GM21825 (cell line): Measurements from ENCODE around the gene NYNRIN.
"Not testable (repeated sequence)": the region's sequence is repeated elsewhere in the genome, so short reads cannot be mapped to it uniquely, and the experiment has no call there.

Source experiments
- ATAC-seq: cut with Tn5 transposase; IDR thresholded peaks from one replicate; pipeline ENCODE4 v1.9.1; 2021; ENCODE audit warnings: mild to moderate bottlenecking, moderate library complexity; ENCODE audit not compliant: unreplicated experiment

NYNRIN gene

GRCh38 chr14:24369907-24370687 is 28.7 kb upstream of the NYNRIN start:
- no peak for ATAC-seq

GRCh38 chr14:24370748-24371147 is 28.1 kb upstream of the NYNRIN start:
- ATAC-seq = no peak

DNA sequence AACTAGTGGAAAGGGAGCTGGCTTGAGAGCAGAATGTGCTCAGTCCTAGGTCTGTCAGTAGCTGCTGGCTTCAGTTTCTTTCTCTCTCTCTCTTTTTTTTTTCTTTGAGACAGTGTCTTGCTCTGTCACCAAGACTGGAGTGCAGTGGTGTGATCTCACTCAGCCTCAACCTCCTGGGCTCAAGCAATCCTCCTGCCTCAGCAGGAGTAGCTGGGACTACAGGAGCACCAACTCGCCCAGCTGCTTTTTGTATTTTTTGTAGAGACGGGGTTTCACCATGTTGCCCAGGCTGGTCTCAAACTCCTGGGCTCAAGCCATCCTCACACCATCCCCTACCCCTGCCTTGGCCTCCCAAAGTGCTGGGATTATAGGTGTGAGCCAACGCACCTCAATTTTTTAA is 27.2 kb upstream of the NYNRIN start:
- not testable (repeated sequence) for ATAC-seq

- ATAC-seq = no peak
Observed at GRCh38 chr14:24372701-24373416, 25.9 kb upstream of the NYNRIN start.

GRCh38 chr14:24376448-24377070 is 22.2 kb upstream of the NYNRIN start:
- no peak for ATAC-seq

GRCh38 chr14:24377126-24377525 is 21.7 kb upstream of the NYNRIN start:
- ATAC-seq = no peak

DNA sequence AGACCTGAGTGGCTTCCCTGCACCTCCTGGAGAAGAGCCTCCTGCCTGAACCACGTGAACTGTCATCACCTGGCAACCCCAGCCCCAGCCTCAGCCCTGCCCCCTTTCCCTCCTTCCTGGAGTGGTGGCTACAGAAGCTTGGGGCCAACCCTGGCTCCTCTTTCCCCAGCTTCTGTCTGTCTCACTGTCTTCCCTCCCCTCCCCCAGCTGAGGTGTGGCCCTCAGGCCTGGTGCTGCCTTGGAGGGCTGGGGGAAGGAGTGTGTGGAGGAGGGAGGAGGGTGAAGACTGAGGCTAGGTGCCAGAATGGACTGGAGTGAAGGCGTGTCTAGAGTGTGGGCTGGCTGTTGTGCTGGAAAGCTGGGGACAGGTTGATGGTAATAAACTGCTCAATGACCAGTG is 21.1 kb upstream of the NYNRIN start:
- ATAC-seq = no peak

DNA sequence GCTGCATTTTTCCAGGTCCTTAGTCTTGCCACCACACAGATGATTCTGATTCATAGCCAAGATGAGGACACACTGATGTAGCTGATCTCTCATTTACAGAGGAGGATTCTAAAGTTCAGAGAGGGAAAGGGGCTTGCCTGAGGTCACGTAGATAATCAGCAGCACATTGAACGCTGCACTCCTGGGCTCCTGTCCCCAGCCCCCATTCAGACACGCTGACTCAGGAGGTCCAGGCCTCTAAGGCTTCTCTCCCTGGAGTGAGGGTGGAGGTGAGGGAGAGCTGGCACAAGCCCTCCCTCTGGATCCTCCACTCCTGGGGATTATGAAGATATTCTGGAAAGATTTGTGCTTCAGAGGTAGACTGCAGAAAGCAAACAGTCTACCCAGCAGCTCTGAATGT is 20.5 kb upstream of the NYNRIN start:
- ATAC-seq = no peak

DNA sequence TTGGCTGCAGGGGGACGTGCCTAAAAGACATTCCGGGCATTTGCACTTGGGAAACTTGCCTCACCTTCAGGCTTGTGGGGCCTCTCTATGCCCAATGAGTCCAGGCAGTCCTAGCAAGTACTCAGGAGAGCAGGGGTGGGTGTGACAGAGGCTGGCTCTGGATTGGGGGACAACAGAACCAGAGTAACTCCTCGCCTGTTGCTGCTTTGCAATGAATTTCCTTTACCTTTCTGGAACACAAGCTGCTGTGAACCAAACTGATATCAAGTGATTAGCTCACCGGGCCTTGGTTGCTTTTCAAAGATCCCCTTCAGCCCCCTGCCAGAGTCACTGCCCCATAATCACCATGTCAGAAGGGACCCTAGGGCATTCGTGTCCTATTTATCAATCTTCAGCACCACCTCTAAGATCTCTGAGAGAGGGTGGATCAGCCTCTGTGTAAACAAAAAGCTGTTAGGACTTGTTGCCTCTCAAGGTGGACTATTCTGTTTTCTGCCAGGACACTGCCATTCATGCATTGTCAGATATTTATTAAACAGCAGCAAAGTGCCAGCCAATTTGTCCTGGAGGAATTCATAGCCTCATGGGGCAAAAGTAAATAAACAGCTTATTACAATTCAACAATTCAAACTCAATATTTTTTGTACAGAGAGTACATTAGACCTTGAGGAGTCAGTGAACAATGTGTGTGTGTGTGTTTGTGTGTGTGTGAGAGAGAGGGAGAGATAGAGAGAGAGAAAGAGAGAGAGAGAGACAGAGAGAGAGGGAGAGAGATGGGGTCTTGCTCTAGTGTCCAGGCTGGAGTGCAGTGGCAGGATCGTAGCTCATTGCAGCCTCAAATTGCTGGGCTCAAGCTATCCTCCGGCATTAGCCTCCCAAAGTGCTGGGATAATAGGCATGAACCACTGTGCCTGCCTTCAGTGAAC is 19.6 kb upstream of the NYNRIN start:
- no peak for ATAC-seq

- ATAC-seq = no peak
Observed at GRCh38 chr14:24379907-24380730, 18.7 kb upstream of the NYNRIN start.

GRCh38 chr14:24381363-24382063 is 17.3 kb upstream of the NYNRIN start:
- ATAC-seq = no peak

DNA sequence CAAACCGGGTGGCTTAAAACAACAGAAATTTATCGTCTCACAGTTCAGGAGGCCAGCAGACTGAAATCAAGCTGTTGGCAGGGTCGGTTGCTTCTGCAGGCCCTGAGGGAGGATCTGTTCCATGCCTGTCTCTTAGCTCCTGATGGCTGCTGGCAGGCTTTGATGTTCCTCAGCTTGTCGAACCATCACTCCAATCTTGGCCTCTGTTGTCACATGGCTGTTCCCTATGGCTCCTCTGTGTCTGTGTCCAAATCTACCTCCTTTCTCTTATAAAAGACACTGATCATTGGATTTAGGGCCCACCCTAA is 16.8 kb upstream of the NYNRIN start:
- no peak for ATAC-seq

GRCh38 chr14:24384169-24384568 is 14.6 kb upstream of the NYNRIN start:
- no peak for ATAC-seq

GRCh38 chr14:24385524-24385923 is 13.3 kb upstream of the NYNRIN start:
- no peak for ATAC-seq

GRCh38 chr14:24387009-24387345 is 11.8 kb upstream of the NYNRIN start:
- no peak for ATAC-seq

DNA sequence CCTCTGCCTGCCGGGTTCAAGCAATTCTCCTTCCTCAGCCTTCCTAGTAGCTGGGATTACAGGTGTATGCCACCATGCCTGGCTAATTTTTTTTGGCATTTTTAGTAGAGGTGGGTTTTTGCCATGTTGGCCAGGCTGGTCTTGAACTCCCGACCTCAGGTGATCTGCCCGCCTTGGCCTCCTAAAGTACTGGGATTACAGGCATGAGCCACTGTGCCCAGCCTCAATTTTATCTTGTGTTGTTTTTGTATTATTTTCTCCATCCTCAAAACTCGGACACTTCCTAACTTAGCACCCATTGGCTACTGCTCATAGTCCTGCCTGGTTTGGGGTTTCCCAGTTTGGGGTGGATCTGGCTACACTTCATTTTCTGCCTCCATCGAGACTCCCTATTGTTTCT is 11.2 kb upstream of the NYNRIN start:
- not testable (repeated sequence) for ATAC-seq

GRCh38 chr14:24388474-24389179 is 10.2 kb upstream of the NYNRIN start:
- no peak for ATAC-seq

GRCh38 chr14:24389226-24389848 is 9.5 kb upstream of the NYNRIN start:
- no peak for ATAC-seq
